ENCODE data around the gene FAM174C. TPM values are rescaled to one million over a fixed set of nuclear protein-coding genes. Genes with fewer than 3 reads are reported as not detected.

The FAM174C gene
- total and polyA plus RNA-seq, 10 of the 15 experiments (the other 5 are each of a cell fraction or from before 2014, with no cell fraction given), result 0.89 to 94.6 (median 43.6) TPM

DNA sequence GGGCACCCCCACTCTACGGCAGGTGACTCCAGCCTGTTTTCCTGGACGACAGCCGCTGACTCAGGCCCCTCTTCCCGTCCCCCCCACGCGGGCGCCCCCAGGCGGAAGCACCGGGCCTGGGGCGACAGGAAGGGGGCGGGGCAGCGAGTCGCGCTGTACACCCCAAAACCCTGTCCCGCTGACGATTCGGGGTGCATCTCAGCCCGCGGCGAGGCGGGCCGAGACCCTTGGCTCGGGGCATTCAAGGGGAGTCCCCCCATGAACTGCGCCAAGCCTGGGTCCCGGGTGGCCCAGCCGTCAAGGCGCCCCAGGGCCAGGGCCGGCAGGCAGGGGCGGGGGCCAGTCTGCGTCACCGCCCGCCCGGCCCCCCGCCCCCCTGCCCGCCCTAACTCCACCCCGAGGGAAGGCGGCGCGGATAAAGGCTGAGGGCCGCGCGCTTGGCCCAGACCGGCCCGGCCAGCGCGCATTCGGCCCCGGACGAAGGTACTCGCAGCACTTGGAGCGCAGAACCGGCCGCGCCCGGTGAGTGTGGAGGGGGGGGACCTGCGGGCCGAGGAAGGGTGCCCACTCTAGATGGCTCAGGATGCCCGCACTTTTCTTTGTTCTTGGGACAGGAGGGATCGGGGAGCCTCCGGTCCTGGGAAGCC lies 27.1 kb upstream of the FAM174C start, which contains the start of gene MIDN (continued):
- no peak for TF ChIP-seq SPI1 (IDR thresholded peaks at IDR 0.05; ENCODE audit: borderline replicate concordance, insufficient read depth, low read depth, low read length)
- TF ChIP-seq POLR2A (IDR thresholded peaks at IDR 0.05; ENCODE audit: low read depth, low read length), result peak; percentile 91
- no peak for TF ChIP-seq TCF12 (IDR thresholded peaks at IDR 0.05; ENCODE audit: low read depth, low read length)
- TF ChIP-seq, protein P1, sequence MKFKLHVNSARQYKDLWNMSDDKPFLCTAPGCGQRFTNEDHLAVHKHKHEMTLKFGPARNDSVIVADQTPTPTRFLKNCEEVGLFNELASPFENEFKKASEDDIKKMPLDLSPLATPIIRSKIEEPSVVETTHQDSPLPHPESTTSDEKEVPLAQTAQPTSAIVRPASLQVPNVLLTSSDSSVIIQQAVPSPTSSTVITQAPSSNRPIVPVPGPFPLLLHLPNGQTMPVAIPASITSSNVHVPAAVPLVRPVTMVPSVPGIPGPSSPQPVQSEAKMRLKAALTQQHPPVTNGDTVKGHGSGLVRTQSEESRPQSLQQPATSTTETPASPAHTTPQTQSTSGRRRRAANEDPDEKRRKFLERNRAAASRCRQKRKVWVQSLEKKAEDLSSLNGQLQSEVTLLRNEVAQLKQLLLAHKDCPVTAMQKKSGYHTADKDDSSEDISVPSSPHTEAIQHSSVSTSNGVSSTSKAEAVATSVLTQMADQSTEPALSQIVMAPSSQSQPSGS (IDR thresholded peaks at IDR 0.05; ENCODE audit: low read length), result no peak
- TF ChIP-seq, protein P2, sequence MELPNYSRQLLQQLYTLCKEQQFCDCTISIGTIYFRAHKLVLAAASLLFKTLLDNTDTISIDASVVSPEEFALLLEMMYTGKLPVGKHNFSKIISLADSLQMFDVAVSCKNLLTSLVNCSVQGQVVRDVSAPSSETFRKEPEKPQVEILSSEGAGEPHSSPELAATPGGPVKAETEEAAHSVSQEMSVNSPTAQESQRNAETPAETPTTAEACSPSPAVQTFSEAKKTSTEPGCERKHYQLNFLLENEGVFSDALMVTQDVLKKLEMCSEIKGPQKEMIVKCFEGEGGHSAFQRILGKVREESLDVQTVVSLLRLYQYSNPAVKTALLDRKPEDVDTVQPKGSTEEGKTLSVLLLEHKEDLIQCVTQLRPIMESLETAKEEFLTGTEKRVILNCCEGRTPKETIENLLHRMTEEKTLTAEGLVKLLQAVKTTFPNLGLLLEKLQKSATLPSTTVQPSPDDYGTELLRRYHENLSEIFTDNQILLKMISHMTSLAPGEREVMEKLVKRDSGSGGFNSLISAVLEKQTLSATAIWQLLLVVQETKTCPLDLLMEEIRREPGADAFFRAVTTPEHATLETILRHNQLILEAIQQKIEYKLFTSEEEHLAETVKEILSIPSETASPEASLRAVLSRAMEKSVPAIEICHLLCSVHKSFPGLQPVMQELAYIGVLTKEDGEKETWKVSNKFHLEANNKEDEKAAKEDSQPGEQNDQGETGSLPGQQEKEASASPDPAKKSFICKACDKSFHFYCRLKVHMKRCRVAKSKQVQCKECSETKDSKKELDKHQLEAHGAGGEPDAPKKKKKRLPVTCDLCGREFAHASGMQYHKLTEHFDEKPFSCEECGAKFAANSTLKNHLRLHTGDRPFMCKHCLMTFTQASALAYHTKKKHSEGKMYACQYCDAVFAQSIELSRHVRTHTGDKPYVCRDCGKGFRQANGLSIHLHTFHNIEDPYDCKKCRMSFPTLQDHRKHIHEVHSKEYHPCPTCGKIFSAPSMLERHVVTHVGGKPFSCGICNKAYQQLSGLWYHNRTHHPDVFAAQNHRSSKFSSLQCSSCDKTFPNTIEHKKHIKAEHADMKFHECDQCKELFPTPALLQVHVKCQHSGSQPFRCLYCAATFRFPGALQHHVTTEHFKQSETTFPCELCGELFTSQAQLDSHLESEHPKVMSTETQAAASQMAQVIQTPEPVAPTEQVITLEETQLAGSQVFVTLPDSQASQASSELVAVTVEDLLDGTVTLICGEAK (IDR thresholded peaks at IDR 0.05; ENCODE audit: borderline replicate concordance), result no peak
- no peak for TF ChIP-seq CHD1 (IDR thresholded peaks at IDR 0.05; ENCODE audit: low read depth, low read length)
- TF ChIP-seq REST (IDR thresholded peaks at IDR 0.05; ENCODE audit: low read depth, low read length), result no peak
- TF ChIP-seq EZH2 (IDR thresholded peaks at IDR 0.05; ENCODE audit: borderline replicate concordance, control insufficient read depth, low read depth, low read length), result no peak
- peak; percentile 40 to 56 (median 46); a peak in 5 of 6 replicates for TF ChIP-seq CTCF (IDR thresholded peaks at IDR 0.05 in 2 of 3, conservative IDR thresholded peaks at IDR 0.05 in 1 of 3; ENCODE audit: control insufficient read depth in 2 of 3, extremely low read depth in 1 of 3, insufficient read depth in 1 of 3, low read depth in 3 of 3, low read length in 3 of 3)
- TF ChIP-seq CHD2 (IDR thresholded peaks at IDR 0.05; ENCODE audit: borderline replicate concordance, low read depth, low read length), result no peak
- no peak for TF ChIP-seq ELK1 (IDR thresholded peaks at IDR 0.05; ENCODE audit: low read depth, low read length)
- no peak for TF ChIP-seq ATF3 (IDR thresholded peaks at IDR 0.05; ENCODE audit: borderline replicate concordance, extremely low read depth, low read depth, low read length)
- no peak for TF ChIP-seq NFYA (IDR thresholded peaks at IDR 0.05; ENCODE audit: borderline replicate concordance, low read depth, low read length)
- TF ChIP-seq ZNF217 (IDR thresholded peaks at IDR 0.05), result no peak
- TF ChIP-seq ZSCAN29 (IDR thresholded peaks at IDR 0.05), result no peak
- TF ChIP-seq RFX5 (IDR thresholded peaks at IDR 0.05; ENCODE audit: low read depth, low read length), result no peak
- no peak for TF ChIP-seq BMI1 (IDR thresholded peaks at IDR 0.05; ENCODE audit: borderline replicate concordance)

All from GM12878 (cell line).